Panc1 (cell line): ENCODE results near the gene RPS16. TPM values are rescaled to one million over a fixed set of nuclear protein-coding genes. Genes with fewer than 3 reads are reported as not detected.

Source experiments
- ATAC-seq: fragments of 200-7000 bp; cut with Tn5 transposase; 2 replicates; pipeline ENCODE4 v1.9.1; 2020; ENCODE audit warnings: mild to moderate bottlenecking, moderate library complexity
- BruUV-seq: library from RNA; stranded (reverse); fragments of 400-500 nt; replicated peaks from 2 replicates; lab custom pipeline; 2021; lab: Mats Ljungman, UMichigan
- CTCF ChIA-PET: fragments of 300-600 bp; sonication (Branson Sonifier 250); formaldehyde crosslinking; loops from one replicate; lab custom pipeline; 2022; ENCODE audit warnings: antibody characterized with exemption; lab: Charles Lee
- POLR2A ChIA-PET: fragments of 300-600 bp; sonication (Branson Sonifier 250); formaldehyde crosslinking; loops from one replicate; lab custom pipeline; 2022; ENCODE audit warnings: antibody characterized with exemption; lab: Charles Lee
- DNase-seq: peaks from one replicate; pipeline ENCODE4 v3.0.0-alpha.2; 2010; ENCODE audit warnings: low read depth, low spot score
- H3K27ac ChIP-seq: 2 replicates; pipeline ENCODE4 v1.5.1; 2011; ENCODE audit warnings: mild to moderate bottlenecking, low read length, inconsistent platforms
- H3K27me3 ChIP-seq: fragments of 200-500 bp; sonication (Bioruptor generic); 2 replicates; pipeline ENCODE4 v1.6.0; 2014; ENCODE audit warnings: low read length, inconsistent platforms; ENCODE audit not compliant: control insufficient read depth, insufficient read depth
- H3K36me3 ChIP-seq: fragments of 200-500 bp; sonication (Bioruptor generic); 2 replicates; pipeline ENCODE4 v1.5.1; 2014; ENCODE audit warnings: inconsistent platforms, mild to moderate bottlenecking, low read length, moderate library complexity; ENCODE audit not compliant: control insufficient read depth, insufficient read depth
- H3K4me1 ChIP-seq: 2 replicates; pipeline ENCODE4 v1.5.1; 2011; ENCODE audit warnings: inconsistent platforms, mild to moderate bottlenecking, low read length, moderate library complexity; ENCODE audit not compliant: control insufficient read depth, insufficient read depth
- H3K4me3 ChIP-seq, 2 experiments: 2 replicates each; pipeline ENCODE4 v1.5.1; 2011 to 2012; ENCODE audit warnings: low read depth in 2 of 2, low read length in 2 of 2, mild to moderate bottlenecking in 2 of 2, inconsistent platforms in 1 of 2, moderate library complexity in 1 of 2
- H3K9me3 ChIP-seq: fragments of 200-500 bp; sonication (Bioruptor generic); 2 replicates; pipeline ENCODE4 v1.5.1; 2014; ENCODE audit warnings: low read depth, mild to moderate bottlenecking, inconsistent platforms, low read length, moderate library complexity; ENCODE audit not compliant: control insufficient read depth, insufficient read depth
- POLR2AphosphoS5 ChIP-seq: IDR thresholded peaks from 2 replicates; pipeline ENCODE4 v1.6.1; 2012; ENCODE audit warnings: mild to moderate bottlenecking, low read depth, low read length, moderate library complexity
- REST ChIP-seq, 2 experiments: IDR thresholded peaks; 2 replicates each; pipeline ENCODE4 v1.6.1; 2011 to 2012; ENCODE audit warnings: low read depth in 2 of 2, control low read depth in 1 of 2, low read length in 1 of 2, mild to moderate bottlenecking in 1 of 2, moderate library complexity in 1 of 2; ENCODE audit not compliant: insufficient read depth in 1 of 2
- SIN3A ChIP-seq: IDR thresholded peaks from 2 replicates; pipeline ENCODE4 v1.6.1; 2012; ENCODE audit warnings: low read depth, mild to moderate bottlenecking, low read length, moderate library complexity, borderline replicate concordance; ENCODE audit not compliant: insufficient read depth
- TCF7L2 ChIP-seq: IDR thresholded peaks from 2 replicates; pipeline ENCODE4 v1.6.1; 2011; ENCODE audit warnings: mild to moderate bottlenecking, low read depth, low read length, inconsistent platforms
- in situ Hi-C: cut with HindIII; loops from 2 replicates; pipeline ENCODE4 v1.10.0; 2016; ENCODE audit warnings: low sequenced_read_pairs, low pct_unique_long_range_greater_than_20kb
- intact Hi-C: fragments of 100-400 bp; cut with micrococcal nuclease; formaldehyde crosslinking; loops from one replicate; pipeline ENCODE4 v1.10.0; 2022; ENCODE audit not compliant: unreplicated experiment
- total RNA-seq: library from RNA; stranded (reverse); gene quantifications from one replicate; pipeline ENCODE4 v1.2.1, GENCODE V29; 2021; ENCODE audit not compliant: unreplicated experiment
- TF ChIP-seq, protein P1 (sequence below): fragments of 450-650 bp; IDR thresholded peaks from 2 replicates; pipeline ENCODE4 v1.5.1; 2017; ENCODE audit warnings: mild to moderate bottlenecking

The RPS16 gene
- total RNA-seq, 1 experiment from 2014 or later = 27,832 TPM

- no peak for TF ChIP-seq REST (IDR thresholded peaks at IDR 0.05; ENCODE audit: insufficient read depth in 1 of 2, low read depth in 2 of 2, low read length in 1 of 2)
- no peak for TF ChIP-seq SIN3A
- no peak for TF ChIP-seq TCF7L2
- TF ChIP-seq POLR2AphosphoS5 = no peak
- TF ChIP-seq, protein P1, sequence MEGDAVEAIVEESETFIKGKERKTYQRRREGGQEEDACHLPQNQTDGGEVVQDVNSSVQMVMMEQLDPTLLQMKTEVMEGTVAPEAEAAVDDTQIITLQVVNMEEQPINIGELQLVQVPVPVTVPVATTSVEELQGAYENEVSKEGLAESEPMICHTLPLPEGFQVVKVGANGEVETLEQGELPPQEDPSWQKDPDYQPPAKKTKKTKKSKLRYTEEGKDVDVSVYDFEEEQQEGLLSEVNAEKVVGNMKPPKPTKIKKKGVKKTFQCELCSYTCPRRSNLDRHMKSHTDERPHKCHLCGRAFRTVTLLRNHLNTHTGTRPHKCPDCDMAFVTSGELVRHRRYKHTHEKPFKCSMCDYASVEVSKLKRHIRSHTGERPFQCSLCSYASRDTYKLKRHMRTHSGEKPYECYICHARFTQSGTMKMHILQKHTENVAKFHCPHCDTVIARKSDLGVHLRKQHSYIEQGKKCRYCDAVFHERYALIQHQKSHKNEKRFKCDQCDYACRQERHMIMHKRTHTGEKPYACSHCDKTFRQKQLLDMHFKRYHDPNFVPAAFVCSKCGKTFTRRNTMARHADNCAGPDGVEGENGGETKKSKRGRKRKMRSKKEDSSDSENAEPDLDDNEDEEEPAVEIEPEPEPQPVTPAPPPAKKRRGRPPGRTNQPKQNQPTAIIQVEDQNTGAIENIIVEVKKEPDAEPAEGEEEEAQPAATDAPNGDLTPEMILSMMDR = no peak
- DNase-seq = no peak
- Histone ChIP-seq H3K36me3 (peaks cover 88% of the 10 kb centered on the region), H3K4me3 (no peak overlapping the region), H3K9me3 (no peaks in the 10 kb centered on the region), H3K27ac (no peak overlapping the region), H3K27me3 (no peaks in the 10 kb centered on the region), H3K4me1 (no peaks in the 10 kb centered on the region)
- intact Hi-C loops (loop anchor here (2.0 kb wide), 1 partner anchor 22 kb away; no protein-coding TSS in a partner anchor), in situ Hi-C loops (no loop called here)
- ChIA-PET POLR2A (interaction anchor here (2.2 kb wide), 1 partner anchor 20 kb away, joined by 6 read pairs; no protein-coding TSS in a partner anchor), CTCF (interaction anchor here (0.5 to 3.4 kb wide), 7 partner anchors 19 to 186 kb away, joined by 3 to 31 read pairs (median 5); partner anchors contain the start of gene RPS16)
- ATAC-seq = peak; percentile 8
- BruUV-seq = no TSS peak
Measured at GRCh38 chr19:39472746-39473442, 37.1 kb upstream of the RPS16 start.

- H3K4me3 ChIP-seq = no peak overlapping the region
- TF ChIP-seq REST (IDR thresholded peaks at IDR 0.05; ENCODE audit: insufficient read depth in 1 of 2, low read depth in 2 of 2, low read length in 1 of 2) = no peak
- TF ChIP-seq TCF7L2 = no peak
- TF ChIP-seq, protein P1 = no peak
- H3K27me3 ChIP-seq = no peaks in the 10 kb centered on the region
- H3K27ac ChIP-seq = no peak overlapping the region
- no peaks in the 10 kb centered on the region for H3K9me3 ChIP-seq
- no TSS peak for BruUV-seq
- no peak for ATAC-seq
- H3K4me1 ChIP-seq = no peaks in the 10 kb centered on the region
- intact Hi-C loops = loop anchor here (2.0 kb wide), 1 partner anchor 21 kb away; no protein-coding TSS in a partner anchor
- DNase-seq = no peak
- H3K36me3 ChIP-seq = peaks cover 96% of the 10 kb centered on the region
- in situ Hi-C loops = no loop called here
- CTCF ChIA-PET = interaction anchor here (0.6 to 1.4 kb wide), 9 partner anchors 18 to 181 kb away, joined by 3 to 12 read pairs (median 4); partner anchors contain the start of genes RPS16 and SUPT5H
- POLR2A ChIA-PET = interaction anchor here (0.6 to 1.6 kb wide), 5 partner anchors 10 to 67 kb away, joined by 3 to 12 read pairs (median 3); partner anchors contain the start of gene RPS16
Measured at GRCh38 chr19:39471756-39472536, 36.2 kb upstream of the RPS16 start.
